PC-9 (cell line): ENCODE results near the gene CTIF. TPM values are rescaled to one million over a fixed set of nuclear protein-coding genes. Genes with fewer than 3 reads are reported as not detected.

Source experiments
- BruUV-seq: library from RNA; stranded (reverse); fragments of 400-500 nt; replicated peaks from 2 replicates; lab custom pipeline; 2021; lab: Mats Ljungman, UMichigan
- CTCF ChIA-PET: fragments of 300-600 bp; sonication (Branson Sonifier 250); formaldehyde crosslinking; loops from one replicate; lab custom pipeline; 2022; ENCODE audit warnings: antibody characterized with exemption; lab: Charles Lee
- POLR2A ChIA-PET: fragments of 300-600 bp; sonication (Branson Sonifier 250); formaldehyde crosslinking; loops from one replicate; lab custom pipeline; 2022; ENCODE audit warnings: antibody characterized with exemption; ENCODE audit not compliant: unreplicated experiment; lab: Charles Lee
- DNase-seq, 2 experiments: peaks; one replicate each; pipeline versions ENCODE4 v3.0.0 to v3.0.0-alpha.2; 2015 to 2022; ENCODE audit warnings: mixed read lengths in 1 of 2
- H2AFZ ChIP-seq: fragments of 200-600 bp; sonication (generic); 2 replicates; pipeline ENCODE4 v1.8.1; 2017; ENCODE audit warnings: antibody characterized with exemption
- H3F3A ChIP-seq: fragments of 200-600 bp; sonication (generic); 2 replicates; pipeline ENCODE4 v1.8.1; 2017; ENCODE audit warnings: antibody characterized with exemption, mild to moderate bottlenecking, low read depth; ENCODE audit not compliant: insufficient read depth
- H3K27ac ChIP-seq: fragments of 200-600 bp; sonication (generic); 2 replicates; pipeline ENCODE4 v1.6.1; 2016; ENCODE audit warnings: mixed run types
- H3K27me3 ChIP-seq: fragments of 200-600 bp; sonication (generic); 2 replicates; pipeline ENCODE4 v1.6.1; 2016; ENCODE audit warnings: low read depth, mixed run types; ENCODE audit not compliant: insufficient read depth
- H3K36me3 ChIP-seq: fragments of 200-600 bp; sonication (generic); 2 replicates; pipeline ENCODE4 v1.6.1; 2016; ENCODE audit warnings: low read depth, mixed run types
- H3K4me1 ChIP-seq: fragments of 200-600 bp; sonication (generic); replicated peaks from 2 replicates; pipeline ENCODE4 v1.6.1; 2016; ENCODE audit warnings: mixed run types; ENCODE audit not compliant: insufficient read depth
- H3K4me2 ChIP-seq: fragments of 200-600 bp; sonication (generic); 2 replicates; pipeline ENCODE4 v1.6.1; 2017; ENCODE audit warnings: mixed run types
- H3K4me3 ChIP-seq: fragments of 200-600 bp; sonication (generic); 2 replicates; pipeline ENCODE4 v1.6.1; 2016; ENCODE audit warnings: mixed run types
- H3K79me2 ChIP-seq: fragments of 200-600 bp; sonication (generic); 2 replicates; pipeline ENCODE4 v1.6.1; 2017; ENCODE audit warnings: low read depth, mixed run types
- H3K9me2 ChIP-seq: fragments of 200-600 bp; sonication (generic); 2 replicates; pipeline ENCODE4 v1.8.1; 2017; ENCODE audit warnings: mild to moderate bottlenecking; ENCODE audit not compliant: insufficient read depth
- H3K9me3 ChIP-seq: fragments of 200-600 bp; sonication (generic); 2 replicates; pipeline ENCODE4 v1.8.1; 2016; ENCODE audit warnings: low read depth; ENCODE audit not compliant: insufficient read depth
- H4K20me1 ChIP-seq: fragments of 200-600 bp; sonication (generic); 2 replicates; pipeline ENCODE4 v1.8.1; 2017; ENCODE audit not compliant: insufficient read depth
- CTCF ChIP-seq: fragments of 200-600 bp; sonication (generic); conservative IDR thresholded peaks from 2 replicates; pipeline ENCODE4 v1.6.1; 2017; ENCODE audit warnings: mixed run types, antibody characterized with exemption, mild to moderate bottlenecking, moderate library complexity
- EZH2 ChIP-seq: fragments of 200-600 bp; sonication (generic); IDR thresholded peaks from 2 replicates; pipeline ENCODE4 v1.8.0; 2017; ENCODE audit warnings: antibody characterized with exemption, low read depth
- intact Hi-C: fragments of 100-400 bp; cut with micrococcal nuclease; formaldehyde crosslinking; loops from one replicate; pipeline ENCODE4 v1.10.0; 2022; ENCODE audit not compliant: unreplicated experiment
- total RNA-seq: library from RNA; stranded (reverse); gene quantifications from 2 replicates; pipeline ENCODE4 v1.2.3, GENCODE V29; 2021

CTIF gene
- total RNA-seq, 1 experiment from 2014 or later = 26.2 TPM

DNA sequence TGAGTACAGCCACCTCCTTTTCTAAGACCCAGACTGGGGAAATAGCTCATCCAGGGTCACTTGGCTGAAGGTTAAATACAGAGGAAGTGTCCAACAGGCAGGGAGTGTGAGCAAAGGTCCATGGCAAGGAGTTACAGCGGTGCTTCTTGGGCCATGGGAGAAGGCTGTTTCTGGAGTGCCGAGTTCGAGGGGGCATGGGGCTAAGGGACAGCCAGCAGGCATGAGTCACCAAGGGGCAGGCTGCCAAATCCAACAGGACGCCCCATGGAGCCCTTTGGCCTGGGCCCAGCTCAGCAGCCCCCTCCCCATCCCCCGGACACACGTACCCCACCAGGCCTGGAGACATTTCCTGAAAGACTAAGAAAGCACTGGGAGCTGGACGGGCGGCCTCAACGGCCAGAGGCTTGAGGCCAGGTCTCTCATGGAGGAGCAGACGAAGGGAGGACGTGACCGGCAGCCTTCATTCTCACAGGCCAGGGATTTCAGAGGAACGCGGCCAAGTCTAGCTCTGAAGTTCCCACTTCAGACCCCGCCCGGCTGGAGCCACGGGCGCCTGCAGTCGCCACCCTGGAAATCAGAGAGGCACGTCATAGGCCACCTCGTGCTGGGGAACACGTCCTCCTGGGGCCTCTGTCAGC, 251.5 kb downstream of the CTIF start:
- DNase-seq = no peak
- ChIA-PET POLR2A (no interaction called here), CTCF (no interaction called here)
- Histone ChIP-seq H3K27me3 (no peaks in the 10 kb centered on the region), H3K9me2 (no peaks in the 10 kb centered on the region), H3K27ac (no peak overlapping the region), H3K4me3 (no peak overlapping the region), H3K9me3 (no peaks in the 10 kb centered on the region), H3K4me1 (no peaks in the 10 kb centered on the region), H3K79me2 (no peaks in the 10 kb centered on the region), H3K4me2 (no peak overlapping the region), H4K20me1 (no peaks in the 10 kb centered on the region), H3K36me3 (no peaks in the 10 kb centered on the region), H3F3A (no peaks in the 10 kb centered on the region), H2AFZ (no peak overlapping the region)
- TF ChIP-seq EZH2 = no peak
- no peak for TF ChIP-seq CTCF
- no TSS peak for BruUV-seq
- intact Hi-C loops = no loop called here

- Histone ChIP-seq H2AFZ (no peak overlapping the region), H3K9me2 (no peaks in the 10 kb centered on the region), H3K27ac (no peak overlapping the region), H3K4me1 (no peaks in the 10 kb centered on the region), H3K27me3 (no peaks in the 10 kb centered on the region), H3K36me3 (no peaks in the 10 kb centered on the region), H4K20me1 (no peaks in the 10 kb centered on the region), H3K4me3 (no peak overlapping the region), H3K79me2 (no peaks in the 10 kb centered on the region), H3K9me3 (no peaks in the 10 kb centered on the region), H3F3A (no peaks in the 10 kb centered on the region), H3K4me2 (no peak overlapping the region)
- ChIA-PET CTCF (no interaction called here), POLR2A (no interaction called here)
- DNase-seq = no peak
- intact Hi-C loops = no loop called here
- BruUV-seq = no TSS peak
- TF ChIP-seq CTCF (no peak), EZH2 (no peak)
Observed at GRCh38 chr18:48790869-48791635, 252.2 kb downstream of the CTIF start.

GRCh38 chr18:48791636-48792105, 252.8 kb downstream of the CTIF start:
- no peaks in the 10 kb centered on the region for H4K20me1 ChIP-seq
- no peak overlapping the region for H2AFZ ChIP-seq
- no peak overlapping the region for H3K4me3 ChIP-seq
- no peaks in the 10 kb centered on the region for H3K4me1 ChIP-seq
- H3K9me3 ChIP-seq = no peaks in the 10 kb centered on the region
- no peaks in the 10 kb centered on the region for H3K36me3 ChIP-seq
- no peaks in the 10 kb centered on the region for H3K9me2 ChIP-seq
- intact Hi-C loops = no loop called here
- ChIA-PET POLR2A (no interaction called here), CTCF (no interaction called here)
- no peaks in the 10 kb centered on the region for H3K79me2 ChIP-seq
- no peak for TF ChIP-seq EZH2
- TF ChIP-seq CTCF = no peak
- DNase-seq = no peak
- BruUV-seq = no TSS peak
- H3K27ac ChIP-seq = no peak overlapping the region
- no peaks in the 10 kb centered on the region for H3K27me3 ChIP-seq
- H3F3A ChIP-seq = no peaks in the 10 kb centered on the region
- no peak overlapping the region for H3K4me2 ChIP-seq
